Measurements from ENCODE around the gene KDELR3. TPM values are rescaled to one million over a fixed set of nuclear protein-coding genes. Genes with fewer than 3 reads are reported as not detected.

Gene KDELR3
- polyA plus RNA-seq, 1 donor (not counting 4 experiments of a cell fraction or from before 2014, with no cell fraction given): 10.1 TPM

GRCh38 chr22:38490915-38491314 lies 23.0 kb downstream of the KDELR3 start:
- H3K79me2 ChIP-seq (ENCODE audit: control insufficient read depth, insufficient read depth, low read length): peaks cover 44% of the 10 kb centered on the region
- no peak for DNase-seq (ENCODE audit: low read depth, low spot score)
- no peak for TF ChIP-seq EZH2 (IDR thresholded peaks at IDR 0.05; ENCODE audit: low read length)
- TF ChIP-seq, protein P1, sequence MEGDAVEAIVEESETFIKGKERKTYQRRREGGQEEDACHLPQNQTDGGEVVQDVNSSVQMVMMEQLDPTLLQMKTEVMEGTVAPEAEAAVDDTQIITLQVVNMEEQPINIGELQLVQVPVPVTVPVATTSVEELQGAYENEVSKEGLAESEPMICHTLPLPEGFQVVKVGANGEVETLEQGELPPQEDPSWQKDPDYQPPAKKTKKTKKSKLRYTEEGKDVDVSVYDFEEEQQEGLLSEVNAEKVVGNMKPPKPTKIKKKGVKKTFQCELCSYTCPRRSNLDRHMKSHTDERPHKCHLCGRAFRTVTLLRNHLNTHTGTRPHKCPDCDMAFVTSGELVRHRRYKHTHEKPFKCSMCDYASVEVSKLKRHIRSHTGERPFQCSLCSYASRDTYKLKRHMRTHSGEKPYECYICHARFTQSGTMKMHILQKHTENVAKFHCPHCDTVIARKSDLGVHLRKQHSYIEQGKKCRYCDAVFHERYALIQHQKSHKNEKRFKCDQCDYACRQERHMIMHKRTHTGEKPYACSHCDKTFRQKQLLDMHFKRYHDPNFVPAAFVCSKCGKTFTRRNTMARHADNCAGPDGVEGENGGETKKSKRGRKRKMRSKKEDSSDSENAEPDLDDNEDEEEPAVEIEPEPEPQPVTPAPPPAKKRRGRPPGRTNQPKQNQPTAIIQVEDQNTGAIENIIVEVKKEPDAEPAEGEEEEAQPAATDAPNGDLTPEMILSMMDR (optimal IDR thresholded peaks at IDR 0.05 in 1 of 3, IDR thresholded peaks at IDR 0.05 in 1 of 3, conservative IDR thresholded peaks at IDR 0.05 in 1 of 3; ENCODE audit: extremely low read depth in 1 of 3, insufficient read depth in 2 of 3, low read length in 3 of 3): no peak
- no peaks in the 10 kb centered on the region for H3K27me3 ChIP-seq (ENCODE audit: control insufficient read depth, extremely low read depth, insufficient read depth, low read length)
- H3K9me3 ChIP-seq (ENCODE audit: control insufficient read depth, low read depth, low read length): no peaks in the 10 kb centered on the region
- no peak overlapping the region for H3K4me3 ChIP-seq (ENCODE audit: control insufficient read depth in 2 of 3, extremely low read depth in 1 of 3, insufficient read depth in 2 of 3, low read depth in 1 of 3, low read length in 3 of 3)
- H4K20me1 ChIP-seq (ENCODE audit: control insufficient read depth, extremely low read depth, insufficient read depth, low read length): peaks cover 26% of the 10 kb centered on the region
- no peak for FAIRE-seq
- no peak overlapping the region for H3K9ac ChIP-seq (ENCODE audit: control insufficient read depth, extremely low read depth, insufficient read depth, low read length)
- no peak overlapping the region for H3K27ac ChIP-seq (ENCODE audit: control insufficient read depth, insufficient read depth, low read length)
- dilution Hi-C loops (cut with MboI; ENCODE audit: extremely low pct_ligation_motif_present, low sequenced_read_pairs): no loop called here
- no peak overlapping the region for H2AFZ ChIP-seq (ENCODE audit: control insufficient read depth, low read length)
- no peaks in the 10 kb centered on the region for H3K4me1 ChIP-seq (ENCODE audit: control insufficient read depth, extremely low read depth, insufficient read depth, low read length)
- peaks cover 48 to 74% of the 10 kb centered on the region in 2 experiments for H3K36me3 ChIP-seq (ENCODE audit: control insufficient read depth in 2 of 2, extremely low read depth in 1 of 2, insufficient read depth in 2 of 2, low read length in 2 of 2)
- H3K9me1 ChIP-seq (ENCODE audit: control insufficient read depth, extremely low read depth, insufficient read depth, low read length): peaks cover 3% of the 10 kb centered on the region
- no peak overlapping the region for H3K4me2 ChIP-seq (ENCODE audit: control insufficient read depth, extremely low read depth, insufficient read depth, low read depth, low read length)

DNA sequence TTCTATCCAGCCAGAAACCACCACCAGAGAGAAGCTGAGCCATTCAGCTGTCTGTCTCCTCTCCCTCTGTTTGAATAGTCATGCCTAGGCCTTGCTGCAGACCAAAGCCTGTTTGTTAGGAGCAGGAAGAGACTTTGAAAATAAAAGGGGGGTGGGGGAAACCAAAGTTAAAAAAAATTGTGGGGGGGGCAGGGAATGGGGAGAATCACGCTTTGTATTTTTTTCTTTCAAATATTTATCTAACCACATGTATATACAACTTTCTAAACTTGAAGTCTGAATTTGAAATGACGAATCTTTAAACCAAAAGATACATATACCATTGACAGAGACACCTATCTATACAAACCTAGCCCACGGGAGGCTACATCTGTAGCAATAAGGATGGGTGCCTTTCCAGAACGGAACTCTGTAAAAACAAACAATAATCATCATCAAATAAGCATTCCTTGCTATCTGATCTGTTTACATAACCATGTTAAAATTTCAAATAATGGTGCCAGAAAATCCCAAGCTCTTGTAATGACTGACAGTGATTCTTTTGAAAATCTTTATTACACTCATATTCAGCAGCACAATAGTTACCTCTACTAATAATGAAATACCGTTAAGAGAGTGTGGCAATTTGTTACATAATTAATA lies 23.9 kb downstream of the KDELR3 start:
- peaks cover 49 to 70% of the 10 kb centered on the region in 2 experiments for H3K36me3 ChIP-seq (ENCODE audit: control insufficient read depth in 2 of 2, extremely low read depth in 1 of 2, insufficient read depth in 2 of 2, low read length in 2 of 2)

More for the DNA sequence above, 23.9 kb downstream of the KDELR3 start:
- Histone ChIP-seq H3K4me3 (ENCODE audit: control insufficient read depth in 2 of 3, extremely low read depth in 1 of 3, insufficient read depth in 2 of 3, low read depth in 1 of 3, low read length in 3 of 3) (no peak overlapping the region), H3K4me2 (ENCODE audit: control insufficient read depth, extremely low read depth, insufficient read depth, low read depth, low read length) (no peak overlapping the region), H3K27me3 (ENCODE audit: control insufficient read depth, extremely low read depth, insufficient read depth, low read length) (no peaks in the 10 kb centered on the region), H3K9ac (ENCODE audit: control insufficient read depth, extremely low read depth, insufficient read depth, low read length) (no peak overlapping the region), H3K27ac (ENCODE audit: control insufficient read depth, insufficient read depth, low read length) (no peak overlapping the region), H3K9me1 (ENCODE audit: control insufficient read depth, extremely low read depth, insufficient read depth, low read length) (peaks cover 3% of the 10 kb centered on the region), H3K9me3 (ENCODE audit: control insufficient read depth, low read depth, low read length) (no peaks in the 10 kb centered on the region), H3K79me2 (ENCODE audit: control insufficient read depth, insufficient read depth, low read length) (peaks cover 50% of the 10 kb centered on the region), H3K4me1 (ENCODE audit: control insufficient read depth, extremely low read depth, insufficient read depth, low read length) (no peaks in the 10 kb centered on the region), H4K20me1 (ENCODE audit: control insufficient read depth, extremely low read depth, insufficient read depth, low read length) (peaks cover 25% of the 10 kb centered on the region), H2AFZ (ENCODE audit: control insufficient read depth, low read length) (no peak overlapping the region)
- TF ChIP-seq EZH2 (IDR thresholded peaks at IDR 0.05; ENCODE audit: low read length): no peak
- TF ChIP-seq, protein P1 (optimal IDR thresholded peaks at IDR 0.05 in 1 of 3, IDR thresholded peaks at IDR 0.05 in 1 of 3, conservative IDR thresholded peaks at IDR 0.05 in 1 of 3; ENCODE audit: extremely low read depth in 1 of 3, insufficient read depth in 2 of 3, low read length in 3 of 3): no peak
- FAIRE-seq (no peak), DNase-seq (ENCODE audit: low read depth, low spot score) (no peak)
- dilution Hi-C loops (cut with MboI; ENCODE audit: extremely low pct_ligation_motif_present, low sequenced_read_pairs): no loop called here

All from keratinocyte (primary cell).